PFSK-1 (cell line): ENCODE results near the gene CBX8.

Experiments used
- FOXP2 ChIP-seq: optimal IDR thresholded peaks from 2 replicates; pipeline ENCODE3; 2011; ENCODE audit warnings: borderline replicate concordance, control low read depth, inconsistent platforms; ENCODE audit not compliant: insufficient read depth; ENCODE audit errors: extremely low read length, extremely low read depth
- POLR2AphosphoS5 ChIP-seq: IDR thresholded peaks from 2 replicates; pipeline ENCODE4 v1.6.1; 2012; ENCODE audit warnings: low read depth, mild to moderate bottlenecking, control low read depth, low read length, moderate library complexity
- REST ChIP-seq, 2 experiments: IDR thresholded peaks; 2 replicates each; pipeline versions ENCODE4 v1.6.1 to v1.8.0; 2011 to 2012; ENCODE audit warnings: low read depth in 2 of 2, low read length in 2 of 2, control low read depth in 1 of 2, inconsistent platforms in 1 of 2, mild to moderate bottlenecking in 1 of 2, moderate library complexity in 1 of 2; ENCODE audit not compliant: insufficient read depth in 1 of 2
- SIN3A ChIP-seq: IDR thresholded peaks from 2 replicates; pipeline ENCODE4 v1.6.1; 2012; ENCODE audit warnings: mild to moderate bottlenecking, low read length, moderate library complexity, borderline replicate concordance; ENCODE audit not compliant: insufficient read depth
- TAF1 ChIP-seq: IDR thresholded peaks from 2 replicates; pipeline ENCODE4 v1.6.1; 2012; ENCODE audit warnings: low read length, control low read depth, borderline replicate concordance; ENCODE audit not compliant: insufficient read depth

Gene CBX8

GRCh38 chr17:79743614-79744013 is 53.3 kb downstream of the CBX8 start:
- TF ChIP-seq POLR2AphosphoS5 (no peak), REST (IDR thresholded peaks at IDR 0.05; ENCODE audit: insufficient read depth in 1 of 2, low read depth in 2 of 2, low read length in 2 of 2) (no peak), SIN3A (no peak), TAF1 (no peak), FOXP2 (no peak)

- no peak for TF ChIP-seq POLR2AphosphoS5
Observed at GRCh38 chr17:79742951-79743476, 53.9 kb downstream of the CBX8 start.

GRCh38 chr17:79742589-79742918 is 54.3 kb downstream of the CBX8 start:
- no peak for TF ChIP-seq SIN3A
- no peak for TF ChIP-seq REST (IDR thresholded peaks at IDR 0.05; ENCODE audit: insufficient read depth in 1 of 2, low read depth in 2 of 2, low read length in 2 of 2)
- TF ChIP-seq POLR2AphosphoS5, result no peak
- no peak for TF ChIP-seq TAF1
